Esophagus muscularis mucosa (tissue), 3 donors: Measurements from ENCODE around the gene GRID1.

Experiments
- EP300 ChIP-seq: sonication (generic); formaldehyde crosslinking; IDR thresholded peaks from one replicate; pipeline ENCODE4 v1.6.1; 2017; ENCODE audit warnings: antibody characterized with exemption
- POLR2AphosphoS5 ChIP-seq, 2 donors: sonication (generic); formaldehyde crosslinking; IDR thresholded peaks; one replicate each; pipeline ENCODE4 v1.6.1; 2017; ENCODE audit warnings: antibody characterized with exemption in 2 of 2

GRCh38 chr10:85606401-85606800 lies 760.2 kb downstream of the GRID1 start:
- TF ChIP-seq EP300 (no peak), POLR2AphosphoS5 (IDR thresholded peaks at IDR 0.05) (no peak)
